ENCODE results near the gene KLRB1. TPM values are rescaled to one million over a fixed set of nuclear protein-coding genes. Genes with fewer than 3 reads are reported as not detected.

Gene KLRB1
- total RNA-seq = 1.8 TPM

GRCh38 chr12:9607716-9608115, at the start of gene KLRB1:
Gene KLRB1 (minus strand): TSS chr12:9607916. CDS start chr12:9607839, 77 bp downstream.

Small RNA genes lying within 50 kb of the gene (small RNA-seq; reads per million reads assigned to genes)
- gene AC010186.4 (ENCODE audit: low replicate concordance) = not detected
- gene RNU6-700P (ENCODE audit: low replicate concordance) = not detected

Other genes with a start within 250 kb of the KLRB1 start
- gene CLEC2D, start 61.8 kb upstream of the KLRB1 start, total RNA-seq = 11.7 TPM
- gene CLECL1, start 125.2 kb upstream of the KLRB1 start, total RNA-seq = 0.35 TPM
- gene CD69, start 153.0 kb upstream of the KLRB1 start, total RNA-seq = 14.5 TPM
- 0.70 TPM for gene KLRF1, start 219.6 kb upstream of the KLRB1 start, total RNA-seq

All from metanephros (tissue), 2 donors.